Central memory CD4-positive, alpha-beta T cell (primary cell): ENCODE measurements around the gene PRUNE1.
A peak's percentile ranks its signal among the peaks of the same experiment; 100 is the strongest.

Source experiments
- DNase-seq: peaks from one replicate; pipeline ENCODE4 v3.0.0; 2022

The PRUNE1 gene

GRCh38 chr1:151006327-151007052 lies 1.8 kb upstream of the PRUNE1 start, which contains the start of gene MINDY1:
Gene MINDY1, minus strand, starts transcription at chr1:151006902. Its CDS starts 4,285 bp downstream, at chr1:151002617.
- peak; percentile 31 for DNase-seq

- no peak for DNase-seq
Measured at GRCh38 chr1:151007853-151008243, 401 bp upstream of the PRUNE1 start.

GRCh38 chr1:151009206-151009587 lies 948 bp downstream of the PRUNE1 start:
- no peak for DNase-seq

GRCh38 chr1:151009674-151010345 lies 1.6 kb downstream of the PRUNE1 start:
- DNase-seq, result no peak

GRCh38 chr1:151010346-151010726 lies 2.1 kb downstream of the PRUNE1 start:
- no peak for DNase-seq

- no peak for DNase-seq
Measured at GRCh38 chr1:151011154-151011850, 3.1 kb downstream of the PRUNE1 start.

- no peak for DNase-seq
Measured at GRCh38 chr1:151012684-151013471, 4.6 kb downstream of the PRUNE1 start.

GRCh38 chr1:151013518-151013917 lies 5.3 kb downstream of the PRUNE1 start:
- DNase-seq, result no peak

- DNase-seq, result peak; percentile 80
Measured at GRCh38 chr1:151024540-151025146, 16.4 kb downstream of the PRUNE1 start.

- no peak for DNase-seq
Measured at GRCh38 chr1:151026460-151026859, 18.2 kb downstream of the PRUNE1 start.

GRCh38 chr1:151032164-151032563 lies 23.9 kb downstream of the PRUNE1 start:
- DNase-seq, result no peak

- no peak for DNase-seq
Measured at GRCh38 chr1:151035167-151035566, 26.9 kb downstream of the PRUNE1 start.

GRCh38 chr1:151036356-151036755 lies 28.1 kb downstream of the PRUNE1 start, which contains the start of gene BNIPL:
Gene BNIPL, plus strand, starts transcription at chr1:151036586. Its CDS starts 140 bp downstream, at chr1:151036726.
- no peak for DNase-seq

GRCh38 chr1:151037032-151037431 lies 28.8 kb downstream of the PRUNE1 start:
- DNase-seq, result no peak

GRCh38 chr1:151039521-151039920 lies 31.3 kb downstream of the PRUNE1 start:
- DNase-seq, result no peak

- no peak for DNase-seq
Measured at GRCh38 chr1:151043163-151043562, 34.9 kb downstream of the PRUNE1 start.

- peak; percentile 40 for DNase-seq
Measured at GRCh38 chr1:151047591-151047924, 39.3 kb downstream of the PRUNE1 start, which contains the start of gene C1orf56. Gene C1orf56, plus strand, starts transcription at chr1:151047751. Its CDS starts 97 bp downstream, at chr1:151047848.

- DNase-seq, result peak; percentile 53
Measured at GRCh38 chr1:151047925-151048644, 39.8 kb downstream of the PRUNE1 start.

- no peak for DNase-seq
Measured at GRCh38 chr1:151048645-151049032, 40.4 kb downstream of the PRUNE1 start.

GRCh38 chr1:151049458-151049857 lies 41.2 kb downstream of the PRUNE1 start:
- no peak for DNase-seq

GRCh38 chr1:151050051-151050688 lies 41.9 kb downstream of the PRUNE1 start:
- no peak for DNase-seq
